HG02759 (cell line): Measurements from ENCODE around the gene CLASP1.
A peak's percentile ranks its signal among the peaks of the same experiment; 100 is the strongest.
"Not testable (repeated sequence)": the region's sequence is repeated elsewhere in the genome, so short reads cannot be mapped to it uniquely, and the experiment has no call there.

Source experiments
- ATAC-seq: cut with Tn5 transposase; IDR thresholded peaks from one replicate; pipeline ENCODE4 v1.9.1; 2021; ENCODE audit warnings: mild to moderate bottlenecking, moderate library complexity; ENCODE audit not compliant: unreplicated experiment

CLASP1 gene

GRCh38 chr2:121663434-121663833 is 14.2 kb upstream of the CLASP1 start:
- ATAC-seq: no peak

DNA sequence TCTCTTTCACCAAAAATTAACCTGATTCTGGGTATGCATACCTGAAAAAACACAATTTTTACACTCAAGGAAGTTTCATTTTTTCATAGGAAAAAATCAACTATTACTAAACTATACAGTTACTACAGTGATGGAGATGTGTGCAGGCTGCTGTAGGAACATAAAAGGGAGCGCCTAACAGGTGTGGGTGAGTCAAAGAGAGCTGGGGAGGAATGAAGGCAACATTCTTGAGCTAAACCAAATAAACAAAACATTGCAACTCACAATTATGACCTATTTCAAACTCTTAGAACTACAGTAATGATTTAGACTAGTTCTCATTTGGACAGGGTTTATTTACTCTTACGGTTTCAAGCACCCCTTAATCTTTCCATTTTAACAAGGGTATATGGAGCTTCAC is 13.4 kb upstream of the CLASP1 start:
- no peak for ATAC-seq

- no peak for ATAC-seq
These were observed 10.7 kb upstream of the CLASP1 start for GRCh38 chr2:121659933-121660332.

DNA sequence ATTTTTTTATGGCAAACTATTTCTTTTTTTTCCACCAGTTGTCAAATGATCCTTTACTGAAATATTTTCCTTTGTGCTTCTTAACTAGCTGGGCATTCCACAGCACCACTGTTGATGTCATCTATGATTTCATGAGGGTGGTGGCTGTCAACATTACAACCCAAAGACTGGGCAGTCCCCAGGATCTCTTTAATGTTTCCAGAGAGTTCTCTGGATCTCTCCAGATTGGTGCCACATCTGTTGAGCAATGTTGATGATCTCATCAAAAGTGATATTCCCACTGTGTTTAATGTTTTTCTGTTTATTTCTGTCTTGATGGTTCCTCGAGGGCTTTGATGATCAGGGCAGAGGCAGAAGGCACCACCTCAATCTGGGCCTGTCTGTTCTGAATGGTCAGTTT is 9.1 kb upstream of the CLASP1 start:
- not testable (repeated sequence) for ATAC-seq

DNA sequence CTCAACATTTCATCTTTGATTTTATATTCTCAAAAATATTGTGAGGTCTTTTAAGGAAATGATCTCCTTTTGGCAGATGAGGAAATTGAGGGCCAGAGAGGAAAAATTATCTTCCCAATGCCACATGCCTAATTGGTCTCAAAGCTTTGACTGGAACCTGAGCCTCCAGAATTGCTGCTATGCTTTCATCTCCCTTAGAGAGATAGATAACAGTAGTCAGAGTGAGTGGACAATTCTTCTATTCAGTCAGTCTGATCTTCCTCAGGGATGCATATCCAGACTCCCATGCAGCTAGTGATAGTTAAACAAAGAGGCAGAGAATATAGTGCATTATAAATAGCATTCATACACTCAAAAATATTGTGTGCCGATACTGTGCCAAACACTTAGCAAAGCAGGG is 3.8 kb upstream of the CLASP1 start:
- no peak for ATAC-seq

DNA sequence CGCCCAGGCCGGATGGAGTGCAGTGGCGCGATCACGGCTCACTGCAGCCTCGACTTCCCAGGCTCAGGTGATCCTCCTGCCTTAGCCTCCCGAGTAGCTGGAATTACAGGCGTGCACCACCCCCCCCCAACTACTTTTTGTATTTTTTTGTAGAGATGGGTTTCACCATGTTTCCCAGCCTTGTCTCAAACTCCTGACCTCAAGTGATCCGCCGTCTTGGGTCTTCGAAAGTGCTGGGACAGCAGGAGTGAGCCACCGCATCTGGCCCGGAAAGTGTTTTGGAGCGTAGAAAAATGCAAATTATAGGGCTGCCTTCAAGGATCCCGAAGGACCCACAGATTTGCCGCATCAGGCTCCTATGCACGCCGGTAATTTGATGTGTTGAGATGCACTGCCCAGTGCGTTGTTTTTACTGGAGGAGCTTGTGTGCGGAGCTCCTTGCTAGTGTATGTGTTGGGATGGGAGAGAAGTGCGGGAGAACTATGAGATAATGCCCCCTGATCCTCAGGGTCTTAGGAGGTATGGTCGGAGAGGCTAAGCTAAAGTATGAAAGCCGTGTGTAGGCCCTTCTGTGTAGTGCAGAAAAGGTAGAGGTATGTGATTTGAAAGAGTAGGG is 1.2 kb upstream of the CLASP1 start:
- peak; percentile 7 for ATAC-seq

- ATAC-seq: peak; percentile 93
These were observed 493 bp upstream of the CLASP1 start for GRCh38 chr2:121649596-121650314.

DNA sequence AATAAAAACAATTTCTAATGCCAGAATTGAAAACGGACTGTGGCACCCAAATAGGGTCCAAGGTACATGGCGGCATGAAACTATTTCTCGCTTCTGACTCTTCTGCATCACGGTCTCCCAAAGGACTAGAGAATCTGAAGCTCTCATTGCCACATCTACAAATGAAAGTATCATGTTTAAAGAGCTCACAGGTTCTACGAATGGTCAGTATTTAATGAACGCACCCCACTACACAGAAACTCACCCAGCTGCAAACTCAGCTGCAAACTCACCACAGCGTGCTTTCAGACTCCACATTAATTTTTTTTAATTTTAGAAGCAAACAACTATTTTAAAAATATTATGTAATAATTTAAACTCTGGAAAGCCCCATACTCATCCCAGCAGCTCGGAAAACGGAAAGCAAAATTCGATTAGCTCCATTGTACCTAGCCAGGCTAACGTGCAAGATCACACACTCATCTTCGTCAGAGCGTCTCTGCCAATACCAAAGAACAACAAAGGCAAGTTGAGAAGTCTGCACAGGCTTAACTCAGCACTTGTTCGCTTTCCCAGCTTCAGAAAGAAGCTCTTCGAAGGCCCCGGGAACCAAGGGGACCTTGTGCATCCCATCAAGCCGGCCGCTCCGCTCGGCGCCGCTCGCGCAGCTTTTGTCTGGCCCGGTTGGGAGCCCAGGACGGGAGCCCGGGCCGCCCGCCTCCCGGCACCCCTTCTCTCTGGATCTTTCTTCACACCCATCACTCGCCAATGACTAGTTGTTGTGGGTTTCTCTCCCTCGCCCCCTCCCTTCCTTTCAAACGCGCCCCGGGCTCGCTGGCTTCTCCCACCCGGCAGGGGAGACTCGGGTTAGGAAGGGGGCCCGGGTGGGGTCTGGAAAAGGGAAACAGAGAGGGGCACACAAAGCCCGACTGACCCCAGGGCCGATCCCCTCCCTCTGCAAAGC is 785 bp downstream of the CLASP1 start:
- ATAC-seq: peak; percentile 17

- no peak for ATAC-seq
These were observed 1.9 kb downstream of the CLASP1 start for GRCh38 chr2:121647396-121647795.

GRCh38 chr2:121644715-121645114 is 4.5 kb downstream of the CLASP1 start:
- ATAC-seq: no peak

DNA sequence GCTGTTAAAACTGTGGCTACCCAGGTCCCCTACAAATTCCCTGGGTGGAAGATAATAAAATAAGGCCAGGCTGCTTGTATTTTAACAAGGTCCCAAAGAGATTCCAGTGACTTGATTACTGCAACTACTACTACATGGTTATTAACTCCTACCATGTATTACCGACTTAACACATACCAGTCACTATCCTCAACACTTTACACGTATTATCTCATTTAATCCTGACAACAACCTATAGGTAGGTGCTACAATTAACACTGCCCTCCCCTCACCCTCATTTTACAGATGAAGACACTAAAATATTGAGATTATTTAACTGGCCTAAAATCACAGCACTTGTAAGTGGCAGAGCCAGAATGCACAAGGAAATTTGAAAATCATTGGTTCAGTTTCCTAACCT is 5.4 kb downstream of the CLASP1 start:
- ATAC-seq: no peak

GRCh38 chr2:121640380-121641316 is 8.6 kb downstream of the CLASP1 start:
- no peak for ATAC-seq

DNA sequence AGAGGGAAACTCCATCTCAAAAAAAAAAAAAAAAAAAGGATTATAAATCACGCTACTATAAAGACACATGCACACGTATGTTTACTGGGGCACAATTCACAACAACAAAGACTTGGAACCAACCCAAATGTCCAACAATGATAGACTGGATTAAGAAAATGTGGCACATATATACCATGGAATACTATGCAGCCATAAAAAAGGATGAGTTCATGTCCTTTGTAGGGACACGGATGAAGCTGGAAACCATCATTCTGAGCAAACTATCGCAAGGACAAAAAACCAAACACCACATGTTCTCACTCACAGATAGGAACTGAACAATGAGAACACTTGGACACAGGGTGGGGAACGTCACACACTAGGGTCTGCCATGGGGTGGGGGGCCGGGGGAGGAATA is 9.4 kb downstream of the CLASP1 start:
- ATAC-seq: not testable (repeated sequence)

- no peak for ATAC-seq
These were observed 10.9 kb downstream of the CLASP1 start for GRCh38 chr2:121638333-121638732.

- ATAC-seq: no peak
These were observed 13.9 kb downstream of the CLASP1 start for GRCh38 chr2:121635371-121635770.

- no peak for ATAC-seq
These were observed 14.6 kb downstream of the CLASP1 start for GRCh38 chr2:121634354-121635307.

DNA sequence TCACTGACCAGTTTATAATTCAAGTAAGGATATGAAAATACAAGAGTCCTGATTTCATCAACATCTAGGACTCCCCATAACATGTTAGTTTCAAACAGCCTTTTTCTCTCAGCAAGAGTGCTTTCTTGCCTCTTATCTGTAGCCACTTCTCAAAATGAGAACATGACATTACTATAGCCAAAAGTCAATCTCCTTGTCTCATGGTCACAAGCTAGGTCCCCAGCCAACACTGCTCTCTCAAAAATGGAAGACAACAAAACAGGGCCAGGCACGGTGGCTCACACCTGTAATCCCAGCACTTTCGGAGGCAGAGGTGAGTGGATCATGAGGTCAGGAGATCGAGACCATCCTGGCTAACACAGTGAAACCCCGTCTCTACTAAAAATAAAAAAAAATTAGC is 15.8 kb downstream of the CLASP1 start:
- no peak for ATAC-seq

DNA sequence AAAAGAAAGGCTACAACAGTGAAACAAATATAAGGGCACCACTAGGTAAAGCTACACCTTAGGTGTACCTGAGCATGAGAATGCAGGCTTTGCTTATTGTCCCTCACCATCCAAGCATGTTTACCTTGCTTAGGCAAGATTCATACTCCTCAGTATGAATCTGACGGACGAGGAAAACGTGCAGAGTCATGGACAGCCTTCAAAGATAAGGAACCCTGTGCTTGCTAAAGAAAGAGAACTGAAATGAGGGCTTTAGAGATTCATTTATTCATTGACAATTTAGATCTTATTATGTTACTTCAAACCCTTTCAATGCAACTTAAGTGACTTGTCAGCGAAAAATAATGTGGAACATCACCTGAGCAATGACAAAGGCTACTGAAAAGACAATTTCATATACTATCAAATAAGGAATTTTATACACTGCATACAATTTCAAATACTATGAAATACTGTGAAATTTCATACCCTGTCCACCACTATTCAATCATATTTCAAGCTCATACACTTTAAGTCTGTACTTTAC is 21.7 kb downstream of the CLASP1 start:
- ATAC-seq: no peak
